Measurements from ENCODE around the gene SLC2A14.
"Not testable (repeated sequence)": the region's sequence is repeated elsewhere in the genome, so short reads cannot be mapped to it uniquely, and the experiment has no call there.

DNA sequence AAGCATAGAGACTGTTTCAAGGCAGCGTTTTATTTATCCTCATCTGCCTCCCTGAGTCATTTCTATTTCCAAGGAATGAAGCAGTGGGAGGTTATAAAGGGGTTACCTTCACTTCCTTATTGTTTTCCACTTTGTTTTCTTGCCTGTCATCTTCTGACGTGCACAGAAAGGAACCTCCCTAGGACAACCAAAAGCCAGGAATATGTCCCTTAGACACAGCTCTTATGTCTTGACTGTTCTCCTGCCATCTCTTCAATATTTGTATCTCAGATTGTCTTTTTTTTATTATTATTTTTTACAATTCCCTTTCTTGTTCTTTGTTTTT is 24.7 kb downstream of the SLC2A14 start:
- TF ChIP-seq, protein P1, sequence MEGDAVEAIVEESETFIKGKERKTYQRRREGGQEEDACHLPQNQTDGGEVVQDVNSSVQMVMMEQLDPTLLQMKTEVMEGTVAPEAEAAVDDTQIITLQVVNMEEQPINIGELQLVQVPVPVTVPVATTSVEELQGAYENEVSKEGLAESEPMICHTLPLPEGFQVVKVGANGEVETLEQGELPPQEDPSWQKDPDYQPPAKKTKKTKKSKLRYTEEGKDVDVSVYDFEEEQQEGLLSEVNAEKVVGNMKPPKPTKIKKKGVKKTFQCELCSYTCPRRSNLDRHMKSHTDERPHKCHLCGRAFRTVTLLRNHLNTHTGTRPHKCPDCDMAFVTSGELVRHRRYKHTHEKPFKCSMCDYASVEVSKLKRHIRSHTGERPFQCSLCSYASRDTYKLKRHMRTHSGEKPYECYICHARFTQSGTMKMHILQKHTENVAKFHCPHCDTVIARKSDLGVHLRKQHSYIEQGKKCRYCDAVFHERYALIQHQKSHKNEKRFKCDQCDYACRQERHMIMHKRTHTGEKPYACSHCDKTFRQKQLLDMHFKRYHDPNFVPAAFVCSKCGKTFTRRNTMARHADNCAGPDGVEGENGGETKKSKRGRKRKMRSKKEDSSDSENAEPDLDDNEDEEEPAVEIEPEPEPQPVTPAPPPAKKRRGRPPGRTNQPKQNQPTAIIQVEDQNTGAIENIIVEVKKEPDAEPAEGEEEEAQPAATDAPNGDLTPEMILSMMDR (IDR thresholded peaks at IDR 0.05) = not testable (repeated sequence)
- TF ChIP-seq EP300 (IDR thresholded peaks at IDR 0.05); POLR2AphosphoS5 (IDR thresholded peaks at IDR 0.05); POLR2A (IDR thresholded peaks at IDR 0.05; ENCODE audit: low read depth): not testable (repeated sequence)
